Measurements from ENCODE around the gene HIC1.

The HIC1 gene

GRCh38 chr17:2061441-2061958 is 6.6 kb downstream of the HIC1 start:
- Histone ChIP-seq H3K79me2 (ENCODE audit: insufficient read depth, low read length) (no peaks in the 10 kb centered on the region), H3K9me2 (replicated peaks; ENCODE audit: insufficient read depth, low read length) (no peaks in the 10 kb centered on the region), H2AFZ (ENCODE audit: low read depth, low read length, severe bottlenecking) (no peak overlapping the region), H3F3A (ENCODE audit: insufficient read depth) (no peaks in the 10 kb centered on the region), H3K4me2 (ENCODE audit: low read depth, low read length, poor library complexity, severe bottlenecking) (no peak overlapping the region), H3K4me3 (ENCODE audit: insufficient read depth, low read length, poor library complexity, severe bottlenecking) (no peak overlapping the region), H3K9ac (ENCODE audit: low read length) (no peak overlapping the region), H3K36me3 (ENCODE audit: low read length) (no peaks in the 10 kb centered on the region), H3K27me3 (ENCODE audit: low read length) (no peaks in the 10 kb centered on the region), H4K20me1 (ENCODE audit: low read depth, low read length) (no peaks in the 10 kb centered on the region), H3K27ac (ENCODE audit: low read depth, low read length) (no peak overlapping the region), H3K9me3 (ENCODE audit: insufficient read depth, low read length) (no peaks in the 10 kb centered on the region)
- TF ChIP-seq EZH2phosphoT487 (conservative IDR thresholded peaks at IDR 0.05; ENCODE audit: low read length): no peak
- no peak for TF ChIP-seq CTCF (IDR thresholded peaks at IDR 0.05; ENCODE audit: insufficient read depth, low read length, poor library complexity, severe bottlenecking)

- H3K9me2 ChIP-seq (replicated peaks; ENCODE audit: insufficient read depth, low read length): no peaks in the 10 kb centered on the region
- H3F3A ChIP-seq (ENCODE audit: insufficient read depth): no peaks in the 10 kb centered on the region
- no peaks in the 10 kb centered on the region for H3K9me3 ChIP-seq (ENCODE audit: insufficient read depth, low read length)
- no peak overlapping the region for H3K27ac ChIP-seq (ENCODE audit: low read depth, low read length)
- no peak overlapping the region for H2AFZ ChIP-seq (ENCODE audit: low read depth, low read length, severe bottlenecking)
- no peaks in the 10 kb centered on the region for H4K20me1 ChIP-seq (ENCODE audit: low read depth, low read length)
- H3K4me3 ChIP-seq (ENCODE audit: insufficient read depth, low read length, poor library complexity, severe bottlenecking): no peak overlapping the region
- H3K27me3 ChIP-seq (ENCODE audit: low read length): no peaks in the 10 kb centered on the region
- H3K9ac ChIP-seq (ENCODE audit: low read length): no peak overlapping the region
- H3K36me3 ChIP-seq (ENCODE audit: low read length): no peaks in the 10 kb centered on the region
- TF ChIP-seq CTCF (IDR thresholded peaks at IDR 0.05; ENCODE audit: insufficient read depth, low read length, poor library complexity, severe bottlenecking) (no peak), EZH2phosphoT487 (conservative IDR thresholded peaks at IDR 0.05; ENCODE audit: low read length) (no peak)
- H3K79me2 ChIP-seq (ENCODE audit: insufficient read depth, low read length): no peaks in the 10 kb centered on the region
- no peak overlapping the region for H3K4me2 ChIP-seq (ENCODE audit: low read depth, low read length, poor library complexity, severe bottlenecking)
Measured at GRCh38 chr17:2062571-2063183, 7.8 kb downstream of the HIC1 start.

DNA sequence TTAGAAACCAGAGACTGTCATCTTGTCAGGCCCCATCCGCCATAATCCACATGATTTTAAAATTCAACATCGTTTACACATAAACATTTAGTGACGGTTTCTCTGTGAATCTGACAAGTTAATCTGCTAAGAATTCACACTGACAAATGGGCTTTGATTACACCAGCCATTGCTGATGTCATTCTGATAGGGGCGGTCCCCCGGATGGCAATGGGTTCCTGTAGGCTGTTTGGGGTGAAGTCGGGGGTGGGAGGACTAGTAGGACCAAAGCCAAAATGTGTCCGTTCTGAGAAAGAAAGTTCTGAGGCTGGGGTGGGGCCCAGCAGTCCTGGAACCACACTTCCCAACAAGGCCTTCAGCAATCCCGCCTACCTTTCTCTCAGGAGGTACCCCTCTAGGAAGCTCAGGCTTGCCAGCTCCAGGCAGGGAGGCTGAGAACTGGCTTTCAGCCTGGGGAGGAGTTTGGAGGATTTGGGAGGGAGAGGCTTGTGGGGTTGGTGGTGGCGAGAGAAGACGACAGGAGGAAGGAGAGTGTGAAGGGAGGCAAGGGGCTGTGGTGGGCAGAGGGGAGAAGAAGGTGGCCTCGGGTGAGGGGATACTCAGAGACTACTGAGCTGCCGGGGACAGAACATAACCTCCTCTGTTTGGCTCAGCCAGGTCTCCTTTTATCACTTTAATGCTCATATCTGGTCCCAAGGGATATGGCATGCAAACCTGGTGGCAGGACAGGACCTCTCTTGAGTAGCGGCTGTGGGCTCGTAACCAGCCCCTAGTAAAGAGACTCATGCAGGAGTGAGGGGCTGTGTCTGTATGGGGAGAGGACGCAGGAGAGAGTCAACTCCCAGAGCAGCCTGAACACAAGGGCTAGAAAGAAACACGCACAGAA is 8.6 kb downstream of the HIC1 start:
- Histone ChIP-seq H3K9me2 (replicated peaks; ENCODE audit: insufficient read depth, low read length) (no peaks in the 10 kb centered on the region), H3K27ac (ENCODE audit: low read depth, low read length) (no peak overlapping the region), H2AFZ (ENCODE audit: low read depth, low read length, severe bottlenecking) (no peak overlapping the region), H3K36me3 (ENCODE audit: low read length) (no peaks in the 10 kb centered on the region), H4K20me1 (ENCODE audit: low read depth, low read length) (no peaks in the 10 kb centered on the region), H3K9me3 (ENCODE audit: insufficient read depth, low read length) (no peaks in the 10 kb centered on the region), H3K4me2 (ENCODE audit: low read depth, low read length, poor library complexity, severe bottlenecking) (no peak overlapping the region), H3K4me3 (ENCODE audit: insufficient read depth, low read length, poor library complexity, severe bottlenecking) (no peak overlapping the region), H3K27me3 (ENCODE audit: low read length) (no peaks in the 10 kb centered on the region), H3F3A (ENCODE audit: insufficient read depth) (no peaks in the 10 kb centered on the region), H3K9ac (ENCODE audit: low read length) (no peak overlapping the region), H3K79me2 (ENCODE audit: insufficient read depth, low read length) (no peaks in the 10 kb centered on the region)
- TF ChIP-seq EZH2phosphoT487 (conservative IDR thresholded peaks at IDR 0.05; ENCODE audit: low read length) (no peak), CTCF (IDR thresholded peaks at IDR 0.05; ENCODE audit: insufficient read depth, low read length, poor library complexity, severe bottlenecking) (no peak)

Data from SU-DHL-6 (cell line).